NCI-H510A (cell line): ENCODE measurements around the gene TBC1D22A.

ENCODE experiments used
- DNase-seq: peaks from one replicate; lab custom pipeline; 2025; lab: John Stamatoyannopoulos, UW

The TBC1D22A gene

DNA sequence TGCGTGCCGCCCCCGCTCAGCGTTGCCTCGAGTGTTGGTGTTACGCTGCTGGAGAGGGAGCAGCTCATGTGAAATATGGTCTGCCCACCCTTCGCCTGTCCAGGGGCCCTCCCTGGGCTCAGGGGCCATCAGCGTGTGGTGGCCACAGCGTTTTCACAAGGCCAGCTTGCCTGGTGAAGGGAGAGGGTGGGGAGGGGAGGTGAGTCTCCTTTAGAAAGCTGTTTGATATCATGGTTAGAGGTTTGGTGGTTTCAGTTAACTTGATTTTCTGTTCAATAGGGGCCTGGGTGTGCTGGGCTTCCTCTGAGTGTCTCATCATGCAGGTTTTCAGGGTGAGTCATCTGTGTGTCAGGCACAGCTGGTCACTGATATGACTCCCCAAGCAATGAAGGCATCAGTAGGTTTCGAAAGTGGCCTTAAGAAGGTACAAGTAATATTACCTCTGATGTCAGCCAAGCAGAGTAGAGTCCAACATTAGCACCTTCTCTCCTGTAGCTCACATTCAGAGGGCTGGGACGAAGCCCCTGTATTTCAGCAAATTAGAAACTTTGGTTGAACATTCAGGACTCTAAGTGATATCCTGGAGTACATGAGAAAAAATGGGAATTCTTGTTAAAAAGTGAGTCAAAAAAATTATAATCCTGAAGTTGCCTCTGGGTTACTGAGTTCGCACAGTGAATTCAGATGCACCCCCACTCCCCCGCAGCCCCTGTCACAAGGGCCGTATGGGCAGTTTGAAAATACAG lies 172.5 kb downstream of the TBC1D22A start:
- DNase-seq, result no peak

DNA sequence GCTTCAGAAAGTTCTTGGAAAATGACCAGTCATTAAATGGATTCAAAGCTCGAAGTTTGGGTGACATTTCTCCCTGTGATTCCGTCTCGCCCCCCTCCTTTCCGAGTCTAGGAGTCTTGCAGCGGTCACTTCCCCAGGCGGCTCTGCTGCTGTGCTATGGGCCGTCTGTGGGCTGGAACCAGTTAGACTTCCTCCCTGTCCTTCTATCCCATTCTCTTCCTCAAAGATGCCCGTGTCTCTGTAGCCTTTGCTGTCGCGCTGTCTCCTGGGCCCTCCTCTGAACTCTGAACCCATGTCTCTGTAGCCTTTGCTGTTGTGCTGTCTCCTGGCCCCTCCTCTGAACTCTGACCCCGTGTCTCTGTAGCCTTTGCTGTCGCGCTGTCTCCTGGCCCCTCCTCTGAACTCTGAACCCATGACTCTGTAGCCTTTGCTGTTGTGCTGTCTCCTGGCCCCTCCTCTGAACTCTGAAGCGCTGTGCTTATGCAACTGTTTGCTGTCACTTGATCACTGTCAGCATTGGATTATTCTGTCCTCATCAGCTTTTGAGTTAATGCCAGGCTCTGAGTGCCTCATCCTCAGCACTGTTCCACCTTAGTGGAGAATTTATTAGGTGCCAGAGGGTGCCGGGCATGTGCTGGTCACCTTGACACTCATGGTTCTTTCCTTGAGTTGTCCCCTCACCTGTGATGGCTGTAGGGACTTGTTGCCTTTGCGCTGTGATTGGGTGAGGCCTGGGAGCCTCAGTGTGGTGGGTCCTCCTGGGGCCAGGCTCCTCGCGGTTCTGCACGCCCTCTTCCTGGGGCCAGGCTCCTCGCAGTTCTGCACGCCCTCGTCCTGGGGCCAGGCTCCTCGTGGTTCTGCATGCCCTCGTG lies 173.3 kb downstream of the TBC1D22A start:
- DNase-seq, result peak; percentile 32

DNA sequence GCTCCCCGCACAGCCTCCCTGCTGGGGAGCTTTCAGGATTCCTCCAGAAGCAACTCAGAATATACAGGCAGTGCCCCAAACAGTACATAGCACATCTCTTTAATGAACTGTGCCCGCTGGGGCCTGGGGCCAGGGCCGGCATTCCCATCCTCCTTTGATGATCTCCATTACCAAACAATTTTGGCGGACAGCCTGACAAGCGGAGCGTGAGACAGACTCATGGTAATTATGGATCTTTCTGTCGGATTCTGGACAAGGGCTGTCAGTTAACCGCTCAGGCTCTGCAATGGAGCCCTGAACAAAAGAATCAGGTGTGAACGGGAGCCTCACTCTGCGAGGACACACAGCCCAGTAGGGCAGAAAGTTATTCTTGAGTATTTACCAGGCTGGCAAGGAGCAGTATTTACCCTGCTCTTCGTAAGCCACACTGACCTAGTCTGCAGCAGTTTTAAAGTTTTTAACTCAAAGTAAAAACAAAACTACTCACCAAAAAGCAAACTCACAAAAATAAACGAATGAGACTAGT lies 174.0 kb downstream of the TBC1D22A start:
- no peak for DNase-seq

DNA sequence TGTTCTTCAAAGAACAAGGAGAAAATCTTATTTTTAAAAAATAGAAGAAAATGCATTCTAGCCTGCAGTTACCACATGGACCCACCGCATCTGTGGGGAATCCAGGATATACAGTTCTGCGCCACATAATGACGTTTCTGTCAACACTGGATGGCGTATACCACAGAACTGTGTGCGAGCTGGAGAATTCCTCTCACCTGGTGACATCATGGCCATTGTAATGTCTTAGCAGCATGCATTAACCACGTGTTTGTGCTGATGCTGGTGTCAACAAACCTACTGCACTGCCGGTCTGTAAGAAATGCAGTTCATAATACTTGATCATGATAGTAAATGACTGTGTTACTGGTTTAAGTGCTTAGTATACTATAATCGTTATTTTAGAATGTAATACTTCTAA lies 174.7 kb downstream of the TBC1D22A start:
- DNase-seq, result no peak

DNA sequence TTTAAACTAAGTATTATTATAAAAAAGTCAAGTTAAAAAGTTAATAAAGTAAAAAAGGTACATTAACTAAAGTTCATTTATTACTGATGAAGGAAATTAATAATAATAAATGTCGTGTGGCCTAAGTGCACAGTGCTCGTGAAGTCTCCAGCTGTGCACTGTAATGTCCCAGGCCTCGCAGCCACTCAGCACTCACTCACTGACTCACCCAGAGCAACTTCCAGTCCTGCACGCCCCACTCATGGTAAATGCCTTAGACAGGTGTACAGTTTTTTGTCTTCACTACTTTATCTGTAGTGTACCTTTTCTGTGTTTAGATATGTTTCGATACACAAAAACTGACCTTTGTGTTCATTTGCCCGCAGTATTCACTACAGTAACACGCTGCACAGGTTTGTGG lies 175.5 kb downstream of the TBC1D22A start:
- DNase-seq, result no peak

DNA sequence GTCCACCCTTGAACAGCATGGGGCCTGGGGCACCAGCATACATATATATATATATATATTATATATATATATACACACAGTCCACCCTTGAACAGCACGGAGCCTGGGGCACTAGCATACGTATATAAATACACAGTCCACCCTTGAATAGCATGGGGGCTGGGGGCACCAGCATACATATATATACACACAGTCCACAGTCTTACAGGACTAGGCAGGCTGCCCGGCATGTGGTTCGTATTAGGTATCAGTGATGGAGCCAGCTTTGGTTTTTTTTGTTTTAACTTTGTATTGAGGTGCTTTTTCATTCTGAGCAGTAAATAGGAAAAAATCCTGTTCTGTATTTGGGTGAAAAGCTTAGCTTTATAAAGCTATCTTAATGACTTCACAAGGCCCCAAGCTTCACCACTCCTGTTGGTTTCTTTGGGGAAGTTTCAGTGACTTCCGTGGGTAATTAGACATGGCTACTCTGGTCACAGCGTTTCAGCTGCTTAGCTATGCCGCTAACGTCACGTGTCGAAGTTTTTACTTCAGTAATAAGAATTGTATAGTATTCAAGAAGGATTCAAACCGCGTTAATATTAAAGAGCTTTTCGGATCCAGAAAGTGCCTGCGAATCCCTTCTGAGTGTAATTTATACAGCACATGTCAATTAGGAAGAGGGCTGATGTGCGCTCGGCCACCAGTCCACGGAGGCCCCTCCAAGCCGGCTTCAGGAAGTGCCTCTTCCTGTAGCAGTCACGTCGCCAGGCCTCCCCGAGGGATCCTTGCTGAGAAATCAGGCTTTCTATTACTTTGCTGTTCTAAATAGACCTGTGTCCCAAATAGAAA lies 179.7 kb downstream of the TBC1D22A start:
- DNase-seq, result no peak

DNA sequence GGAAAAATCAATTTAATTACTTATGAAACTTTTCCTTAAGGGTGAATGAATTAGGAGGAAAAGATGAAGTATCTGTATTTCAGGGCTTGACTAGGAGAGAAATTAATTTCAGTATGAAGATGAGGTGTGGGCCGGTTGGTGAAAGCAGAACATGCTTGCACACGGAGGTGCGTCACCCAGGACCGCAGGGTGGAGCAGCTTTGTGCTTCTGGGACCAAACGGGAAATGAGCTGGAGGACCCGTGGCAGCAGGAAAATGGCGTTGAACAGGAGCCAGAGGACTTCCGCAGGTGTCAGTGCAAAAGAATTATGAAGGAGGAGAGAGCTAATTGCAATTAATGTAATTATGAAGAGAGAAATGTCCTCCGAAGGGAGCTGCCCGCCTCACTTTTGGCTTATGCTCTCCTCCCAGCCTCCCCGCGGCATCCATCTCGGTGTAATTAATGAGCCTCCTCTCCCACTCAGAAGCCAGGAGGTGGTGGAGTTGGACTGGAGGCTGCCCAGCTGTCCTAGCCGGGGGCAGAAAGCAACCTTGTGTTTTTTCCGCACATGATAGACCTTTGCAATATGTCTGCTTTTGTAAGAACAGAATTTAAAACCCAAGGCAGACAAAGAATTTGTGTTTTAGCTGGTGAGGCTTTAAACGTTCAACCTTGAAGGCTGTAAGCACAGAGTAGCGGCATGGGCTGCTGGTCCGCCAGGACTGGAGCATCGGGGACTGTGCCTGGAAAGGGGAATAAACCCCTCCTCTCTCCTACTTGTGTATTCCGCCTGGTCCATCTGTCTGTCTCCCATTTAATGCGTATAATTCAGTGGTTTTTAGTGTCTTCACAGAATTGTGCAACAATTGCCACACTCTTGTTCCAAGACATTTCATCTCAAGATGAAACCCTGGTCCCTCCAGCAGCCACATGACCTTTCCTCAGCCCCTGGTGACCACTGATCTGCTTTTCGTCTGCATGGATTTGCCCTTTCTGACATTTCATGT lies 180.6 kb downstream of the TBC1D22A start:
- DNase-seq, result no peak

DNA sequence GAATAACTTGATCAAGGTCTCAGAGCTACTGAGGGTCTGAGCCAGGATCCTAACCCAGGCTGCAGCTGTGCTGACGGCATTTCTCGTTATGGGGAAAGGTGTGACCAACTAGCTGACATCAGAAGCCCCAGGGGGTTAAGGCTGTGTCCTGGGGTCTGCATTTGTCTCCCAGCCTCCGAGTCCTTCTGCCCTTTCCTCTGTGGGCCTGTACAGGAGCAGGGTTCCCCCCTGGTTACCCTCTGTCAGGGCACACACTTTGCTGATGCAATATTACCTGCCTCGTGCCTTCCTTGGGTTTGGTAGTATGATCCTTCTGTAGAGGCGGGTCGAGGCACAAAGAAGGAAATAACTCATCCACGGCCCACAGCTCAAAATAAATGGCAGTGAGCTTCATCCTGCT lies 183.0 kb downstream of the TBC1D22A start:
- no peak for DNase-seq

DNA sequence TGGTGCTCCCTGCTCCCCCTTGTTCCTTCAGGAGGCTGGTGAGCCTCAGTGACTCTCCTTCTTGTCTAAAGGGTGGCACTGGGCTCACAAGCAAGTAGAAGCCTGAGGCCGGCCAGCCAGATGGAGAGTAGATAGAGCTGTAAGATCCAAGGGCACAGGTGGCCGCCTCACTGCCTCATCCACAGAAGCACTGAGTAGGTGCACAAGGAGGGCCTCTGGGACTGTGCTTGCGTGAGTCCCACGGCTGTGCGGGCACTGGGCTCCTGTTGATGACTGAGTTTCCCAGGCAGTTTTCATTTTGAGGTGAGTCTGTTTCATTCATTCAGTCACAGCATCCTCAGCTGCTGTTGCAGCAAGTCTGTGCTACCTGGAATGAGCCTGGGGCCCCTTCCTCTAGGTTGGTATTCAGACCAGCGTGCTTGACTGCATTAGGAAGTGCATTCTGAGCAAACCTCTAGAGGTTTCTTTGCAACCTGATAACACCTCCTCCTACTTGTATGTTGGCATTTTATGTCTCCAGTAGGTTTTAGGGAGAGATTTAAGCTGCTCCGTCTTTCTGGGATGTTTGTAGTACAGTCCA lies 184.0 kb downstream of the TBC1D22A start:
- DNase-seq, result no peak

DNA sequence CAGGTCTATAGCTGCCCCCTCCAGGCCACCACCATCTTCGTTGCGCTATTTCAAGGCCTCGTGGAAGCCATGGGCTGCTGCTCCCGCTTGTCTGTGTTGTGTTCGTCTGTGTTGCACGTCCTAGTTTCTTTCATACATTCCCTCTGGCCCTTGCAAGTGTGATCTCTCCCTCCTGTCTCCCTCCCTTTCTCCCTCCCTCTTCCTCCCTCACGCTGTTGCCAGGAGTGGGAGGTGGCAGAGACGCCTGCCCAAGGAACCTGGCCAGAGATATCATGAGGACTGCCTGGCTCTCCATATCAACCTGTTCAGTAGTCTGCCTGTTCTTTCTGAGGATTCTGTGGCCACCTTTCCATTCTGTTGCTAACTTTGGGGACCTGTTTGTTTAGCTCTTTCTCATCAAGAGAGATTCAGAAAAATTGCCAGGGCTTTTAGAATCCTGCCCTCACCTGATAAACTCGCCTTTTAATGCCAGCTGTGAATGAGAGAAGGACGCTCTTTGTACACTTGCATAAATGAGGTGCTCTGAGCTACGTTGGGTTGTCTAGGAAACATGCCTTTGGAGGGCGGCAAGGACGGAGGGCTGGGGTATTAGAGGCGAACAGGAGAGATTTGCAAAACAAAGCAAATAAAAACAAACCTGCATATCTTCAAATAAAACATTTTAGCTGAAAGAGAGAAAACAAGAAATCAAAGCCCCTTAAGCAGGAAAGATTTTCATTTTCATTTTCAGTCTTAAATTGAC lies 185.2 kb downstream of the TBC1D22A start:
- DNase-seq, result no peak

DNA sequence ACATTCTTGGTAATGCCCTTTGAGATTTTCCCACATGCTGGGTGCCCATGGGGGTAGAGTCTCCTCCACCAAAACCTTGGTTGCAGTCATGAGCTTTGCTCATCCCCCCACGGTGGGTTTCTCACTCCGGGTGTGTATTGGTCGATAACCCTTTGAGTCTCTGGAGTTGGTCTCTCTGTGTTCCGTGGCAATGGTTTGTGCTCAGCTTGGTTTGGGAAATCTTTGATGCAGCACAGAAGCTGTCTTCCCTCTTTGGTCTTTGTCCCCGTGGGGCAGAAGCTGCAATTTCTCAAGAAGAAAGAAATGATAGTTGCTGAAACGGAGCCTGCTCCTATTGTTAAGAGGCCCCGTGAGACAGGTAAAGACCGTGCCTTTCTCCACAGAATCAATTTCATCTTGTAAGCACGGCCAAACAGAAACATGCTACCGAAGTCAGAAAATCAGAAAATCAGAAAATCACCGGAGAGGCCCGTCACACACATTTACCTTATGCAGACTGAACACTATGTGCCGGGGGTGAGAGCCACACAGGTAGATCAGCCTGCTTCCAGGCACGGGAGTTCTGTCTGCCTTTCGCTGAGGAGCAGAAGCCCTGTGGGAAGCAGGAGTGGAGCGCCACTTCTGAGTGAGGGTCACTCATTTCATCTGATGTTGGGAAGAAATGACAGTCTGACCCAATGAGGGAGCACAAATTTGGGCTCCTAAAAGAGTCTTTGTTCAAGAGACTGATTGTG lies 186.1 kb downstream of the TBC1D22A start:
- DNase-seq, result no peak

DNA sequence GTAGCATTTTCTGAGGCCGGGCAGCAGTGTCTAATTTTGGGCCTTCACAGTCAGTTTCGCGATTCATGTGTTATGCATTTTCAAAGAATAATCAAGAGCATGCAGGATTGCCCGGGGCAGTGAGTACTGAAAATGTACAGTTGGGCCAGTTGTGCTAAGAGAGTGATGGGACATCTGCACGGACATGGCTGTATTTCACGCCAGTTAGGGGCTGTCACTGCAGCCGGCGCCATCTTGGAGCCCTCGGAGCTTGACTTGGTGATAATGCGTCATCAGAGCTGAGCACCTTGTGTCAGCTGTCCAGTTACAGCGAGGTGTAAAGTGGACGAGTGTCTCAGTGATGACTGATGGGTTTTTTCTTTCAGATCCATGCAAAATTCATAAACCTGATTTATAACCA lies 188.9 kb downstream of the TBC1D22A start:
- DNase-seq, result no peak

DNA sequence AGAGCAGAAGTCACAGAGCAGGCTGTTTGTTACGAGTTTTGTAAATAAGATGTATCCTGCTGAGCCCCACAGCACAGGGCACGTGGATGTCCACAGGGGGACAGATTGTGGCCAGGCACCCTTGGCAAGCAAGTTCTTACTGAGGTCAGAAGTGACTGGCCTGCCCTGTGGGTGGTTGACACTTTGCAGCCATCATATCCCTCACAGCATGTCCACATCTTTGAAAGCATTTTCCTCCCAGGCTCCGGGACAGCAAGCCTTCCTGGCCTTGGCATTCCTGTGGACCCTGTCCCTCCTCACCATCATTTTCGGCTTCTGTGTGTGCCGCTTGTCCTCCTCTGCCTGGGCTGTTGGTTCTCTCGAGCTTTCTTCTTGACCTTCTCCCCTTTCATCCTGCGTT lies 189.5 kb downstream of the TBC1D22A start:
- DNase-seq, result no peak

DNA sequence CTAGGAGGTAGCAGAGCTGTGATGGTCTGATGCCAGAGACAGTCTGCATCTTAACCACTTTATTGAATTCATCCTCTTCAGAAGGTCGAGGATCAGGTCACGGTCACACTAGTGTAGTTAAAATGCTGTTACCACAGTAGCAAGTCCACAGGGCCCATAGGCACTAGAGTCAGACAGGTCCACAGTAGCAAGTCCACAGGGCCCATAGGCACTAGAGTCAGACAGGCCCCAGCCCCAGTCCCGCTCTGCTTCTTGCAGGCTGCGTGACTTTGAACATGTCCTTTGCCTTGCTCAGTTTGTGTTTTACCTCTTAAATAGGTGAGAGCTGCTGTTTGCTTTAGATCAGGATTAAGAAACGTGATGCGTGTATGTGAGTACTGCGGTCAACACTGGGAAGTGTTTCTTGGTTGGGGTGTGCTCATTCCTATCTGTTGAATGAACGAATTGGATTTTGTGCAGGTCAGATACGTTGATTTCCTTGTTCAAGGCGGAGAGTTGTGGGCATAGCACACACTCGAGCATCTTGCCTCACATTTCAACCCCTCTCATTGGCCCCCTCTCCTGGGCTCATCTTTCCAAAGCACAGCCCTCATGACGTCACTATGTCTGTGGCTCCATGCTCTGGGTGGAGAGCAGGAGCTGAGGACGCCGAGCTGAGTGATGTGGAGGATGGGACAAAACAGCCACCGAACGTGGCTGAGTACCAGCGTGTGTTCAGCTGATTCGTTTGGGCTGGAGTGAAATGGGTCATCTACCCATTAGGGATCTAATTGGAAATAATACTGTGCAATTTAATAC lies 191.7 kb downstream of the TBC1D22A start:
- no peak for DNase-seq

DNA sequence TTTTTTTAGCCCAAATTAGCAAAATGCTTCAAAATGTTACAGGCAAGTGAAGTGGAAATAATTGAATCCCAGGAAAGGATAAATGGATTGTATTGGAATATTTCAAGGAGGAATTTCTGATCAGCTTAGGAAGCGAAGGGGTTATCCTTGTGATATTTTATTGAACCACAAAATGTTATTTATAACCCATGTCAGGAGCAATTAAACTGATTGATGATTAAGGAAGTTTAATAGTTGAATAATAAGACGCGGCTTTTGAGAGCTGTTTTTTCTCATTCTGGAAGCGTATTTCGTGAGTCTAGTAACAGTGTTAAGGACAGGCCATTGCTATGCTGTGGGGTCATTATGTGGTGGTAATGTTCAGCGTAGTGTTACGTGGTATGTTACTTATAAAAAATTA lies 192.3 kb downstream of the TBC1D22A start:
- no peak for DNase-seq

DNA sequence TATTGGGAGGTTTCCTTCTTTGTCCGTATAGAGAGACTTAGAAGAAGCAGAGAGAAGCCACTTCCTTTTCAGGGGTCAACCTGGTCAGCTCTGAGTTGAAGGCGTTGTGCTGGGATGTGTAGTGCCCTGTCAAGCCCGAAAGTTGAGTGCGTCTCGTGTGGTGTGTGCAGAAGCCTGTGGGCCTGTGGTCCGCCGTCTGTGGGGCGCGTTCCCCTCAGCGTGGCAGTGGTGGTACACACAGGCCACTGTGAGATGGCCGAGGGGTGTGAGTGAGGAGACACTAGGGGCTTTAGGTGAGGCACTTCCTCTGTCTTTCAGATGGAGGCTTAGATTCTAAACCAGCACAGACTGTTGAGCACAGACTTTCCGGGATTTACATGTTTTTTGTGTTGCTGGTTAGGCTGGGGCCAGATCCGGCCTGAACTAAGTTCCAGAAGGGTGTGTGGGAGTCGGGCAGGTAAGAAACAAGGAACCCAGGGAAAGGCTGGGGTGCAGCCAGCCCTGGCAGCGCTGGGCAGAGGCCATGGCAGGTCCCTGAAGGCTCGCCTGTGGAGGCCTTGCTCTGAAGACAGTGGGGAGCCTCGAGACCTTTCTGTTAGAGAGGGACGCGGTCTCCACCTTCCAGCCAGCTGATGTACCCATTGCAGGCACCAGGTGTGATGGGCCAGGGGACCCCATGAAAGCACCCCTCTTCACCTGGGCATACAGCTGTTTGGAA lies 194.2 kb downstream of the TBC1D22A start:
- DNase-seq, result no peak

DNA sequence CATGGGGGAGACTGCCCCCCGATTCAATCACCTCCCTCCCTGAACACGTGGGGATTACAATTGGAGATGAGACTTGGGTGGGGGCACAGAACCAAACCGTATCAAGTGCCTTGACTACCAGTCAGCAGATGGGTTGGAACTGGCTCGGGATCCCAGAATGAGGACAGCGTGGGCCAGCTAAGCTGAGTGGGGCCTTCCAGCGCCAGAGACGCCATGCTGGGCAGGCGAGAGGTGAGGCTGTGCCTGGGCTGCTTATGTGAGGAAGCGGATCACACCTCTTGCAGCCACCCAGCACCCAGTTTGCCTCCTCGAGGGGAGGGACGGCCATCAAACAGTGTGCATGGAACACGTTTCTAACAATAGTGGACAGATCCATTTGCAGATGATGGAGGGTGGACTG lies 195.1 kb downstream of the TBC1D22A start:
- no peak for DNase-seq

DNA sequence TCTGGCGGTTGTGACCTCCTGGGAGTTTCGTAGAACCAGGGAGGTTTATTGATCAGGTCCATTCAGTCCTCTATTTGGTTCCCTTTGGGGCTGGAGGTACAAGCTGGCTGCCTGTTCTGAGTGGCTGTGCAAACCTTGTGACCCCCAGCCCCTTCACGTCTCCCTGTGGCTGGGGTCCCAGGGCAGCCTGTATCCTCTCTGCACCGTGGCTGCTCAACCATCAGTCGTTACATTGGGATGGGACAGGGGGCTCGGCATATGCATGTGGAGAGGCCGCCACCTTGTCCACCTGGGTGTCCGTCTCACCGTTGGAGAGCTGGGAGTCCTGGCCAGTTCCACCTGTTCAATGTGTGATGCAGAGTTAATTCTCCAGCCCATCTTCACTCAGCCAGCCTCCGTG lies 195.7 kb downstream of the TBC1D22A start:
- no peak for DNase-seq
